ENCODE measurements around the gene FBXO11.

Gene FBXO11

DNA sequence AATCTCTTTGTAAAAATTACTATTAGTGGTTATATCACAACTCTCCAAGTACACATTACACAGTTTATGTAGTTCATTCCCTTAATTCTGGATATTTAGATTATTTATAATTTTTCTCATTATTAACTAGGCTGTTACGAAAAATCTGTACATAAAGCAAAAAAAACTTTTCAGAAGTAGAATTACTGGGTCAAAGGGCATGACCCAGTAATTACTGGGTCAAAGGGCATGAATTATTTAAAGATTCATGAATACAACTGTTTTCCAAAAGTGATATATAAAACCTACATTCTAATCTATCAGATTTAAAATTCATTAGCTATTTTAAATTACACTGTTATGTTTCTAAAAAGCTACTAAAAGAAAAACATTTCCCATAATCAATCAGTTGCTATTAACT lies 68.0 kb downstream of the FBXO11 start:
- no peak for TF ChIP-seq GATA2 (IDR thresholded peaks at IDR 0.05; ENCODE audit: low read depth, low read length)

DNA sequence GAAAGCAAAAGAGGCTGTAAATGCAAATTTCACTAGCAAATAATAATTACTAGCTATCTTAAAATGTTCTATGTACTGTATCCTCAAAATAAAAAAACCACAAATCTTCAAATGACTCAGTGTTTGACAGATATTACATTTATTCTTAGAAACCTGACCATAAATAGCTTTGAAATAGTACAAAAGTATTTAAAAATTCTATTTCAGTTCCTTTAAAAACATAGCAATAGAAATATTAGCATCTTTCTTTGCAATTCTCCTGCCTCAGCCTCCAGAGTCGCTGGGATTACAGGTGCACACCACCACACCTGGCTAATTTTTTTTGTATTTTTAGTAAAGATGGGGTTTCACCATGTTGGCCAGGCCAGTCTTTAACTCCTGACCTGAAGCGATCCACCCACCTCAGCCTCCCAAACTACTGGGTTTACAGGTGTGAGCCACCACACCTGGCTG lies 72.8 kb downstream of the FBXO11 start:
- TF ChIP-seq GATA2 (IDR thresholded peaks at IDR 0.05; ENCODE audit: low read depth, low read length) (no peak), GATA3 (IDR thresholded peaks at IDR 0.05; ENCODE audit: low read depth, low read length) (no peak)

DNA sequence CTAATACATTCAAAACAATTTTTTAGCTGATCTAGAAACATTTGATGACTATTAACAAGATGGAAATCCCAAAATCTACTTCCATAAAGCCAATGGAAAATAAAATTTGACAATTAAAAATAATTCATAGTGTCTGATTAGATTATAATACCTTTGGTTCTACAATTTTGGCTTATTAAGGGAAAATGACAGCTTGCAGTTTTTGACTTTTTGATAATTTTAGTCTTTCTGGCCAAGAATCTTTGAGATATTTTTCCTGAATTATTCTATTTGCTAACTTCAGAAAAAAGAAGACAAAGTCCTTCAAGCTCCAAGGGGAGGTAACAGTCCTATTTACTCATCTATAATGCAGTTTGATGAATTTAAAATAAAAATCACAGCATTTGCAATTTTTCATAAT lies 83.8 kb downstream of the FBXO11 start:
- TF ChIP-seq GATA3 (IDR thresholded peaks at IDR 0.05; ENCODE audit: low read depth, low read length): no peak
- no peak for TF ChIP-seq GATA2 (IDR thresholded peaks at IDR 0.05; ENCODE audit: low read depth, low read length)

DNA sequence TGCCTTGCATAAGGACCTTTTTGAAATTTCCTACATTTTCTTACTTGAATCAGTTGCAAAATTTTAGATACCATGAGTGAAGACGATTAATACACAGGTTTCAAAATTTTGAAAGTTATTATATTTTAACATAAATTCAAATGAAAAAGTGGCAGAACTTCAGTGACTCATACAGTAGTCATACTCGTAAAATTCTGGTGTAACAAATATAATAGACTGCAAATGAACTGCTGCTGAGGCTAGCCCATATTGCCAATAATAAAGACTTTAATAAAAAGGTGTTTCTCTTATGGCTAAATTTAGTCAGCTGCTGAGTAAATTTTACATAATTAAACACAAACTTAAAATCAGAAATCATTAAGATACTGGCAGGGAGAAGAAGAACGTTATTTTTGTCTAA lies 86.5 kb downstream of the FBXO11 start:
- no peak for TF ChIP-seq GATA3 (IDR thresholded peaks at IDR 0.05; ENCODE audit: low read depth, low read length)

DNA sequence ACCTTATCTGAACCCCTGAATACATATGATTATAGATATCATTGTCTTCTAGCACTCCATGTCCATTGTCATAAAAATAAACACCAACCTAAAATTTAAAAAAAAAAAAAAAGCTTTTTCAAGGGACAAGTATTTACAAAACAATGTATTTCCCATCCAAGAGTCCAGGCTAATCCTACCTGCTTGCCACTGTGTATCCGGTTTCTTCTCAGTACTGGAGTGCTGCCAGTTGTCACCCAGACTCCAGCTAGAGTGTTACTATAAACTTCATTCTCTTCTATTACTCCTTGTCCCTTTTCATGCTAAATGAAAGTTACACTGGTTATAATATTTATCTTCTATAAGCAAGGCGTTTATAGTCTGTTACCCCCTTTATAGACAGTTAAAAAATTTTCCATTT lies 87.5 kb downstream of the FBXO11 start:
- TF ChIP-seq GATA2 (IDR thresholded peaks at IDR 0.05; ENCODE audit: low read depth, low read length) (no peak), GATA3 (IDR thresholded peaks at IDR 0.05; ENCODE audit: low read depth, low read length) (no peak)

DNA sequence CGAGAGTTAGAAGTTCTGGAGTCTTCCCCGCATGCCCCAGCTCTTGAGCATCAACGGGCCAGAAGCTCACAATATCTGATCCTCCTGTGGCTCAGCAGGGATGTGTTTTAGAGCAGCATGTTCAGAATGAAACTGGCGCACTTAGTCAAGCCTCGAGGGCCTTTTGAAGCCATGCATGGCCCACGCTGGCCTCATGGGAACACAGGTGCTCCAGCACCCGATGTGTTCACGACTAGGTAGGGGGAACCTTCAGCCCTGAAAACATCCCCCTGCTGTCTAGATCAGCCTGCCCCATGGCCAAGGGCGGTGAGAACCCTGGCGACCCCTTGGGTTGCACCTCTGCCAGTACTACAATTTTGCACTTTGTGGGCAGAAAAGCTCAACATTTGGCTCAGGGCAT lies 90.5 kb downstream of the FBXO11 start:
- TF ChIP-seq GATA3 (IDR thresholded peaks at IDR 0.05; ENCODE audit: low read depth, low read length) (no peak), GATA2 (IDR thresholded peaks at IDR 0.05; ENCODE audit: low read depth, low read length) (no peak)

DNA sequence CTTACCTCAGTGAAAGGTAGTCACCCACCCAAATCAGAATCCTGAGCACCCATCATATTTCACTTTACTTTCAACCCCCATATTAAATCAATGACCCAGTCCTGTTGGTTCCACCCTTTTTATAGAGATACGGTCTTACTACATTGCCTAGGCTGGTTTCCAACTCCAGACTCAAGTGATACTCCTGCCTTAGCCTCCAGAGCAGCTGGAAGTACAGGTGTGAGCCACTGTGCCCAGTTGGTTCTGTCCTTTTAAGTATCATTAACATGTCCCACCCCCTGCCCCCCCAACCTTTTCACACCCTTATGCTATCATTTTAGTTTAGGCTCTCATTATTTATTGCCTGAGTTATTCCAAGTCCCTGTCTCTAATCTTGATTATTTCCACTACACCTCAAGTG lies 94.6 kb downstream of the FBXO11 start:
- TF ChIP-seq GATA3 (IDR thresholded peaks at IDR 0.05; ENCODE audit: low read depth, low read length) (no peak), GATA2 (IDR thresholded peaks at IDR 0.05; ENCODE audit: low read depth, low read length) (no peak)

DNA sequence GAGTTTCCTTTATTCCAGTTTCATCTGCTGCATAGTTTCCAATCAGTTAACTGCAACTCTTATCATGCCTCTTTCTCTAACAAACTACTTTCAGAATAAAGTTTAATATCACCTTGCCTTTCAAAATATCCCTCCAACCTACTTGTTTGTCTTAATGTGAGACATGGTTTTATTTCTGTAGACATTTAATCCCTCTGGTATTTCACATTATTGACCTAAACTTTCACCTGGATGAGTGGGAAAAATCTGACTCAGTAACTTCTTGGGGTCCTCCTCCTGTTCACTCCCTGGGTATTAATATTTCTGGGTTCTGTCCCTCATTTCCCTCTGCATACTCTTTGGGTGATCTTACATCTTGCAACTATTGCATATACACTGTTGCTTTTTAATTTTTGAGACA lies 95.4 kb downstream of the FBXO11 start:
- TF ChIP-seq GATA2 (IDR thresholded peaks at IDR 0.05; ENCODE audit: low read depth, low read length): no peak
- no peak for TF ChIP-seq GATA3 (IDR thresholded peaks at IDR 0.05; ENCODE audit: low read depth, low read length)

DNA sequence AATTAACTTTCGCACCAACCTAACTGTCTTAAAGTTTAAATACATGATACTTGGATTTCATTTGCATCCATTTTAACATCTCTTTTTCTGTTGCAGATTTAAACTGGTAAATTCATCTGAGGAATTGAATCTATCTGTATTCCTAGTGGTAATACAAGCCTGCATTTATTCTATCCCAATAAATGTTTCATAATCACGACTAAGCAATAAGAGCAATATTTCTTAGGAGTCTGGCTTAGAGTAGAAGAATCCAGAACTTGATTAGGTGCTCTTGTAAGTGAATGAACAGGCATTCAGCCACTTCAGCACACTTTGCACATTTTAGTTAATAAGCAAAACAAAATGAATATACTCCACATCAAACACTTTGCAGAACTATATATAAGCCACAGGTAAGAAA lies 96.4 kb downstream of the FBXO11 start:
- TF ChIP-seq GATA2 (IDR thresholded peaks at IDR 0.05; ENCODE audit: low read depth, low read length) (no peak), GATA3 (IDR thresholded peaks at IDR 0.05; ENCODE audit: low read depth, low read length) (no peak)

DNA sequence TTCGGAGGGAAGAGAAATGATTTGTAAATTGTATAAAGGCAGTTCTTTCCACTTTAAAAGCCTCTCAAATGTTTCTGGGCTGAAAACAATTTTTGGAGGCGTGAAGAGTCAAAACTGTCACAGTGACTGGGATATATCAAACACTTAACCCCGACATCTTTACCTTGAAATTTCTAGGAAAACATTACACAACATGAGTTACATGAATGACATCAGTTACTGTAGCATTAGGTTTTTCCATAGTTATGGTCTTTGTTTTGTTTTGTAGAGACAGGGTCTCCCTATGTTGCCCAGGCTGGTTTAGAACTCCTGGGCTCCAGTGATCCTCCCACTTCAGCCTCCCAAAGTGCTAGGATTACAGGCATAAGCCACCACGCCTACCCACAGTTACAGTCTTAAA lies 97.7 kb downstream of the FBXO11 start:
- no peak for TF ChIP-seq GATA2 (IDR thresholded peaks at IDR 0.05; ENCODE audit: low read depth, low read length)
- no peak for TF ChIP-seq GATA3 (IDR thresholded peaks at IDR 0.05; ENCODE audit: low read depth, low read length)

DNA sequence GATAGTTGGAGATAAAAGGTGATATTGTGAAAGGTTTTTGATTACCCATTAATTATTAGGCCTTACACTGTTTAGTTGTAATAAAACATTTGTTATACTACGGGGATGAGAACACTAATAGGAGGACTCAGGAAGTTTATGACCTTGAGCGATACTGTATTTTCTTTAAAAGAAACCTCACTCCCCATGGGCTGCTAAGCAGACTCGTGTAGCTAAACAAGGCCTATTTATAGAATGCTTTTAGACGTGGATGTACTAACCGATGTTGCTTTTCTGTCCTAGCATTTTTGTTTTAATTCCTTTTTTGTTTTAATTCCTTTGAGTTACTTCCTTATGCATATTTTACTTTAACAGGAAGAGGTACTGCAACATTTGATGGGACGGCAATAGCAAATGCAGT lies 100.4 kb downstream of the FBXO11 start:
- TF ChIP-seq GATA2 (IDR thresholded peaks at IDR 0.05; ENCODE audit: low read depth, low read length): no peak
- no peak for TF ChIP-seq GATA3 (IDR thresholded peaks at IDR 0.05; ENCODE audit: low read depth, low read length)

DNA sequence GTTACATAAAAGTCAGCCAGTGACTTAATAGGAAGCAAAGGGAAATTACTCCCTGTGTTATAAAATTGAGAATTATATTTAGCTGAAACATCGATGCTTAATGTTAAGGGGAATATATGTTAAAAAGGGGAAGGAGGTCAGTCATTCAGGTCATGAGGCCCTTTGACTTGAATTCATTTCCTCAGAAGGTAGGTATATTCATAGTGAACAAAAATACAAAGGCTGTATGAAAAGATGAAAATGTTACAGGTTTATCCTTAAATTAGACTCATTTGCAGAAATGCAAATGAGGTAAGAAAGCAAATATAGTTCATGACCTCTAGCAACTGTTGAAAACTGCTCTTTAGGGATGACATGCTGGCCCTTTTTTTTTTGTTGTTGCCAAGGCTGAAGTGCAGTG lies 102.5 kb downstream of the FBXO11 start:
- TF ChIP-seq GATA2 (IDR thresholded peaks at IDR 0.05; ENCODE audit: low read depth, low read length) (no peak), GATA3 (IDR thresholded peaks at IDR 0.05; ENCODE audit: low read depth, low read length) (no peak)

DNA sequence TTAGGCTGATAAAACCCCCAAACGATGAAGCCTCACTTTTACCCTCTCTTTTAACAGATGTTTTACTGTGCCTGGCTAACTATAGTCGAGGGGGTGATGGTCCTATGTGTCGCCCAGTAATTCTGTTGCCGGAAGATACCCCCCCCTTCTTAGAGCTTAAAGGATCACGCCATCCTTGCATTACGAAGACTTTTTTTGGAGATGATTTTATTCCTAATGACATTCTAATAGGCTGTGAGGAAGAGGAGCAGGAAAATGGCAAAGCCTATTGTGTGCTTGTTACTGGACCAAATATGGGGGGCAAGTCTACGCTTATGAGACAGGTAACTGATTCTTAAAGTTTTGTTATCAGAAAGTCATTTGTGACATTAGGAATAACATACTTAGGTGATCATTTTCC lies 102.9 kb downstream of the FBXO11 start:
- TF ChIP-seq GATA3 (IDR thresholded peaks at IDR 0.05; ENCODE audit: low read depth, low read length) (no peak), GATA2 (IDR thresholded peaks at IDR 0.05; ENCODE audit: low read depth, low read length) (no peak)

DNA sequence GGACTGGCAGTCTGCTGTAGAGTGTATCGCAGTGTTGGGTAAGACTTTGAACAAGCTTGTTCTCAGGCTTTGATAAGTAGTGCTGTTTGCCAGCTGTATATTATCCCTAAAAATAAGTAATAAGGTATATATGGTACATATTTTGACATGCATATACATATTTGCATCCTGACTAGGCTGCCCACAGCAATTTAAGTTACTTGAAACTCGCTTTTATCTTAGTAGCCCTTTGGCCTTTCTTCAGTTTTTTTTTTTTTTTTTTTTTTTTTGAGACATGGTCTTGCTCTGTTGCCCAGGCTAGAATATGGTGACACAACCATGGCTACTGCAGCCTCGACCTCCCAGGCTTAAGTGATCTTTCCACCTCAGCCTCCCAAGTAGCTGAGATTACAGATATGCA lies 105.2 kb downstream of the FBXO11 start:
- TF ChIP-seq GATA3 (IDR thresholded peaks at IDR 0.05; ENCODE audit: low read depth, low read length) (no peak), GATA2 (IDR thresholded peaks at IDR 0.05; ENCODE audit: low read depth, low read length) (no peak)

DNA sequence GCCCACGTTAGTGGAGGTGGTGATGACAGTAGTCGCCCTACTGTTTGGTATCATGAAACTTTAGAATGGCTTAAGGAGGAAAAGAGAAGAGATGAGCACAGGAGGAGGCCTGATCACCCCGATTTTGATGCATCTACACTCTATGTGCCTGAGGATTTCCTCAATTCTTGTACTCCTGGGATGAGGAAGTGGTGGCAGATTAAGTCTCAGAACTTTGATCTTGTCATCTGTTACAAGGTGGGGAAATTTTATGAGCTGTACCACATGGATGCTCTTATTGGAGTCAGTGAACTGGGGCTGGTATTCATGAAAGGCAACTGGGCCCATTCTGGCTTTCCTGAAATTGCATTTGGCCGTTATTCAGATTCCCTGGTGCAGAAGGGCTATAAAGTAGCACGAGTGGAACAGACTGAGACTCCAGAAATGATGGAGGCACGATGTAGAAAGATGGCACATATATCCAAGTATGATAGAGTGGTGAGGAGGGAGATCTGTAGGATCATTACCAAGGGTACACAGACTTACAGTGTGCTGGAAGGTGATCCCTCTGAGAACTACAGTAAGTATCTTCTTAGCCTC lies 107.2 kb downstream of the FBXO11 start:
- TF ChIP-seq GATA3 (IDR thresholded peaks at IDR 0.05; ENCODE audit: low read depth, low read length) (no peak), GATA2 (IDR thresholded peaks at IDR 0.05; ENCODE audit: low read depth, low read length) (no peak)

DNA sequence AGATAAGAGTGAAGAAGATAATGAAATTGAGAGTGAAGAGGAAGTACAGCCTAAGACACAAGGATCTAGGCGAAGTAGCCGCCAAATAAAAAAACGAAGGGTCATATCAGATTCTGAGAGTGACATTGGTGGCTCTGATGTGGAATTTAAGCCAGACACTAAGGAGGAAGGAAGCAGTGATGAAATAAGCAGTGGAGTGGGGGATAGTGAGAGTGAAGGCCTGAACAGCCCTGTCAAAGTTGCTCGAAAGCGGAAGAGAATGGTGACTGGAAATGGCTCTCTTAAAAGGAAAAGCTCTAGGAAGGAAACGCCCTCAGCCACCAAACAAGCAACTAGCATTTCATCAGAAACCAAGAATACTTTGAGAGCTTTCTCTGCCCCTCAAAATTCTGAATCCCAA lies 107.7 kb downstream of the FBXO11 start:
- TF ChIP-seq GATA2 (IDR thresholded peaks at IDR 0.05; ENCODE audit: low read depth, low read length) (no peak), GATA3 (IDR thresholded peaks at IDR 0.05; ENCODE audit: low read depth, low read length) (no peak)

Measured in SH-SY5Y (cell line).